HCT116 (cell line): ENCODE measurements around the gene LMO2. TPM values are rescaled to one million over a fixed set of nuclear protein-coding genes. Genes with fewer than 3 reads are reported as not detected.

Experiments
- ATAC-seq: fragments of 200-7000 bp; cut with Tn5 transposase; 2 replicates; pipeline ENCODE4 v1.9.1; 2020; ENCODE audit warnings: mild to moderate bottlenecking, moderate library complexity
- BruUV-seq: library from RNA; stranded (reverse); fragments of 400-500 nt; replicated peaks from 2 replicates; lab custom pipeline; 2021; lab: Mats Ljungman, UMichigan
- CTCF ChIA-PET: fragments of 300-600 bp; sonication (Branson Sonifier 250); formaldehyde crosslinking; loops from one replicate; lab custom pipeline; 2021; ENCODE audit warnings: antibody characterized with exemption; lab: Charles Lee
- POLR2A ChIA-PET: fragments of 300-600, 350-600 bp; sonication (Branson Sonifier 250); formaldehyde crosslinking; loops from one replicate; lab custom pipeline; 2021; ENCODE audit warnings: antibody characterized with exemption; lab: Charles Lee
- RAD21 ChIA-PET, 2 experiments: fragments of 300-600 bp; sonication (Branson Sonifier 250); formaldehyde crosslinking; loops; one replicate each; lab custom pipeline; 2023; ENCODE audit warnings: low total read pairs in 2 of 2; ENCODE audit not compliant: uncharacterized antibody in 2 of 2, unreplicated experiment in 2 of 2, low non-redundant PET in 1 of 2; lab: Charles Lee
- DNase-seq: peaks from one replicate; pipeline ENCODE4 v3.0.0-alpha.2; 2010; ENCODE audit warnings: low read depth, low spot score
- H2AFZ ChIP-seq: fragments of 200-600 bp; shearing (Covaris generic), sonication (generic); 2 replicates; pipeline ENCODE4 v1.6.1; 2017; ENCODE audit warnings: low read depth, mixed run types, mixed read lengths, antibody characterized with exemption, low read length; ENCODE audit not compliant: poor library complexity, severe bottlenecking
- H3K27ac ChIP-seq: 2 replicates; pipeline ENCODE4 v1.5.1; 2012; ENCODE audit warnings: low read depth, low read length
- H3K27me3 ChIP-seq: fragments of 200-600 bp; sonication (generic); 2 replicates; pipeline ENCODE4 v1.6.1; 2016; ENCODE audit warnings: mixed run types, low read length, mixed read lengths; ENCODE audit not compliant: insufficient read depth
- H3K36me3 ChIP-seq, 2 experiments: fragments of 200-500 bp in 1 of 2; fragments of 200-600 bp in 1 of 2; sonication (Bioruptor generic) in 1 of 2; sonication (generic) in 1 of 2; 2 replicates each; pipeline versions ENCODE4 v1.5.1 to v1.6.1; 2014 to 2016; ENCODE audit warnings: low read length in 2 of 2, inconsistent platforms in 1 of 2, mixed read lengths in 1 of 2, mixed run types in 1 of 2; ENCODE audit not compliant: insufficient read depth in 2 of 2, control insufficient read depth in 1 of 2
- H3K4me1 ChIP-seq, 2 experiments: fragments of 200-600 bp in 1 of 2; sonication (generic) in 1 of 2; 2 replicates each; pipeline versions ENCODE4 v1.5.1 to v1.6.1; 2012 to 2017; ENCODE audit warnings: low read length in 2 of 2, inconsistent platforms in 1 of 2, mild to moderate bottlenecking in 1 of 2, mixed read lengths in 1 of 2, mixed run types in 1 of 2, moderate library complexity in 1 of 2; ENCODE audit not compliant: insufficient read depth in 2 of 2, control insufficient read depth in 1 of 2
- H3K4me2 ChIP-seq: fragments of 200-600 bp; sonication (generic); 2 replicates; pipeline ENCODE4 v1.6.1; 2017; ENCODE audit warnings: mixed run types, low read length, mixed read lengths
- H3K4me3 ChIP-seq, 2 experiments: fragments of 200-600 bp in 1 of 2; sonication (generic) in 1 of 2; replicated peaks in 1 of 2; 2 replicates each; pipeline ENCODE4 v1.5.1; 2011 to 2016; ENCODE audit warnings: low read length in 2 of 2, control low read depth in 1 of 2, low read depth in 1 of 2, mild to moderate bottlenecking in 1 of 2, mixed read lengths in 1 of 2, mixed run types in 1 of 2
- H3K79me2 ChIP-seq: fragments of 200-600 bp; sonication (generic); 2 replicates; pipeline ENCODE4 v1.6.1; 2017; ENCODE audit warnings: mild to moderate bottlenecking, mixed run types, low read length, moderate library complexity, mixed read lengths; ENCODE audit not compliant: insufficient read depth
- H3K9ac ChIP-seq: fragments of 200-600 bp; sonication (generic); 2 replicates; pipeline ENCODE4 v1.6.1; 2016; ENCODE audit warnings: low read length, mixed read lengths
- H3K9me2 ChIP-seq: fragments of 200-600 bp; sonication (generic), shearing (Covaris generic); 2 replicates; pipeline ENCODE4 v1.6.1; 2017; ENCODE audit warnings: mixed run types, mild to moderate bottlenecking, moderate library complexity; ENCODE audit not compliant: insufficient read depth
- H3K9me3 ChIP-seq, 2 experiments: fragments of 200-500 bp in 1 of 2; fragments of 200-600 bp in 1 of 2; sonication (Bioruptor generic) in 1 of 2; sonication (generic) in 1 of 2; 2 replicates each; pipeline ENCODE4 v1.6.1; 2014 to 2017; ENCODE audit warnings: low read length in 2 of 2, mixed read lengths in 2 of 2, inconsistent platforms in 1 of 2, low read depth in 1 of 2, mild to moderate bottlenecking in 1 of 2, mixed run types in 1 of 2, moderate library complexity in 1 of 2; ENCODE audit not compliant: control insufficient read depth in 1 of 2, insufficient read depth in 1 of 2
- H4K20me1 ChIP-seq: fragments of 200-600 bp; sonication (generic), shearing (Covaris generic); 2 replicates; pipeline ENCODE4 v1.6.1; 2017; ENCODE audit warnings: mixed run types, mild to moderate bottlenecking, moderate library complexity; ENCODE audit not compliant: insufficient read depth
- CEBPB ChIP-seq: IDR thresholded peaks from 2 replicates; pipeline ENCODE4 v1.6.1; 2012; ENCODE audit warnings: low read depth
- ELF1 ChIP-seq: IDR thresholded peaks from 2 replicates; pipeline ENCODE4 v1.6.1; 2012; ENCODE audit warnings: low read depth, borderline replicate concordance
- EZH2phosphoT487 ChIP-seq: fragments of 200-600 bp; IDR thresholded peaks from 2 replicates; pipeline ENCODE4 v1.6.1; 2018; ENCODE audit warnings: antibody characterized with exemption, borderline replicate concordance
- JUND ChIP-seq: IDR thresholded peaks from 2 replicates; pipeline ENCODE4 v1.6.1; 2012
- RAD21 ChIP-seq: IDR thresholded peaks from 2 replicates; pipeline ENCODE4 v1.6.1; 2012; ENCODE audit warnings: low read depth, mild to moderate bottlenecking
- SIN3A ChIP-seq: IDR thresholded peaks from 2 replicates; pipeline ENCODE4 v1.6.1; 2012; ENCODE audit warnings: low read depth
- ZNF274 ChIP-seq: fragments of 200-500 bp; sonication (Bioruptor generic); IDR thresholded peaks from 2 replicates; pipeline ENCODE4 v1.6.1; 2014; ENCODE audit warnings: mild to moderate bottlenecking, low read depth, low read length, inconsistent platforms
- intact Hi-C: fragments of 100-400 bp; cut with micrococcal nuclease; formaldehyde crosslinking; loops from 2 replicates; pipeline ENCODE4 v1.10.0; 2022
- total RNA-seq: library from RNA; stranded (reverse); gene quantifications from one replicate; pipeline ENCODE4 v1.2.1, GENCODE V29; 2021; ENCODE audit not compliant: unreplicated experiment
- TF ChIP-seq, protein P1 (sequence below): IDR thresholded peaks from 2 replicates; pipeline ENCODE4 v1.6.1; 2012; ENCODE audit warnings: low read depth
- TF ChIP-seq, protein P2 (sequence below): IDR thresholded peaks from 2 replicates; pipeline ENCODE4 v1.6.1; 2012

Gene LMO2
- total RNA-seq, 1 experiment from 2014 or later = 2.8 TPM

DNA sequence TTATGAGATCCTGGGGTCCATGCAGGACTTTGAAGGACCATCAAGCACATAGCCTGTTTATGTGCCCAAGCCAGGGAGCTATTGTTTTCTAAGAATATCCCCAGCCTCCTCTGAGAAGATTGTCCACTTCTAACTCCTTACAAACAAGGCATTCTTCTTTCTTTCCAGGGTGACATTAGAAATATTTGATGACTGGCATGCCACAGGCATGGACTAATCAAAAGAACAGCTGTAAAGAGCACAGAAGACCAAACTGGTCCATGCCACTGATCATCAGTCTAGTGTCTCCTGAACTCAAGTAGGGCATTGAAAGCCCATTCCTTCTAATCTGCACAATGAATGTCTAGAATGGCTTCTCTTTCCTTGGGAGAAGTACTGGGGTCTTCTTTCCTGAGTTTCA, 24.9 kb upstream of the LMO2 start:
- CTCF ChIA-PET = no interaction called here
- intact Hi-C loops = no loop called here
- BruUV-seq = no TSS peak

DNA sequence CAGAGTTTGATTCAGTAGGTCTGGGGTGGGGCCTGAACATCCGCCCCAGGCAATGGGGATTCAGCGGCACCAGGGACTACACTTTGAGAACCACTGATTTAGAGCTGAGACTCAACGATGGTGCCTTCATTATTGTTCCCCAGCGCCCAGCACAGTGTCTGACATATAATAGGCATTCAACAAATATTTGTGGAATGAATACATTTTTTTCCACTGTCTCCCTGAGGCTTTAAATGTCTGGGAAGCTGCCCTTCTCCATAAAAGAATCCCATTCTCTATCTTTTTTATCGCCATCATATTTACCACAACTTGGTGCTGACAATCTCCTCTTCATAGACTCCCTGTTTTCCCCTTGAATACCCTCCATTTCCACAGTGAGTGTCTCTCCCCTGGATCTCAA, 23.6 kb upstream of the LMO2 start:
- H3K36me3 ChIP-seq = no peaks in the 10 kb centered on the region
- no peak for DNase-seq
- H3K27ac ChIP-seq = no peak overlapping the region
- H3K79me2 ChIP-seq = no peaks in the 10 kb centered on the region
- intact Hi-C loops = no loop called here
- TF ChIP-seq ZNF274 = no peak
- TF ChIP-seq, all 23 proteins: peak for 0
- Histone ChIP-seq H4K20me1 (no peaks in the 10 kb centered on the region), H3K9me2 (no peaks in the 10 kb centered on the region), H3K9me3 (no peaks in the 10 kb centered on the region), H2AFZ (no peak overlapping the region), H3K27me3 (no peaks in the 10 kb centered on the region), H3K4me2 (no peak overlapping the region), H3K9ac (no peak overlapping the region), H3K4me3 (no peak overlapping the region), H3K4me1 (peaks cover 5 to 10% of the 10 kb centered on the region in 2 experiments; a peak in 3 of 4 replicates)
- no TSS peak for BruUV-seq
- POLR2A ChIA-PET = no interaction called here
- CTCF ChIA-PET = no interaction called here
- ATAC-seq = no peak
- RAD21 ChIA-PET = no interaction called here

More for the DNA sequence above, 24.9 kb upstream of the LMO2 start:
- no peak for TF ChIP-seq CEBPB
- RAD21 ChIA-PET = no interaction called here
- Histone ChIP-seq H4K20me1 (no peaks in the 10 kb centered on the region), H3K9ac (no peak overlapping the region), H3K79me2 (no peaks in the 10 kb centered on the region), H3K9me3 (no peaks in the 10 kb centered on the region), H3K27me3 (no peaks in the 10 kb centered on the region), H3K27ac (no peak overlapping the region), H3K4me2 (no peak overlapping the region), H3K4me3 (no peak overlapping the region), H3K9me2 (no peaks in the 10 kb centered on the region), H3K4me1 (peaks cover 5 to 10% of the 10 kb centered on the region in 2 experiments; a peak in 3 of 4 replicates), H2AFZ (no peak overlapping the region), H3K36me3 (no peaks in the 10 kb centered on the region)
- no peak for ATAC-seq
- DNase-seq = no peak
- POLR2A ChIA-PET = no interaction called here

DNA sequence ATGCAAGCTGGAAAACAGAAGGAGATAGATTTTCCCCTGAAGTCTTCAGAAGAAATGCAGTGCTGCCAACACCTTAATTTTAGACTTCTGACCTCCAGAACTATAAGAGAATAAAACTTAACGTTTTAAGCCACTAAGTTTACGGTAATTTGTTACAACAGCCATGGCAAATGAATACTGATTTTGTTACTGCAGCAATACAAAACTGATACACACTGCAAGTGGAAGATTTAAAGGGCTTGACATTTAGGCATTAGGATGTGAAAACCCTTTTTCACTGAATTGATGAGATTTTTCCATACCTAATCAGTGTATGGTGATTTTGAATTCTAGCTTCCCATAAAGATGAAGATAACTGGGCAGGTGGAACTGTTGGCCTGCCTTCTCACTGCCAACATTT, 22.1 kb upstream of the LMO2 start:
- ChIA-PET RAD21 (no interaction called here), POLR2A (no interaction called here), CTCF (no interaction called here)
- Histone ChIP-seq H3K9ac (no peak overlapping the region), H3K9me2 (no peaks in the 10 kb centered on the region), H3K4me1 (peaks cover 5 to 10% of the 10 kb centered on the region in 2 experiments; a peak in 3 of 4 replicates), H3K4me2 (no peak overlapping the region), H3K27me3 (no peaks in the 10 kb centered on the region), H3K36me3 (no peaks in the 10 kb centered on the region), H2AFZ (no peak overlapping the region), H3K79me2 (no peaks in the 10 kb centered on the region), H4K20me1 (no peaks in the 10 kb centered on the region), H3K9me3 (no peaks in the 10 kb centered on the region), H3K4me3 (no peak overlapping the region), H3K27ac (no peak overlapping the region)
- ATAC-seq (no peak), DNase-seq (no peak)
- BruUV-seq = no TSS peak
- intact Hi-C loops = no loop called here
- TF ChIP-seq JUND (no peak), ELF1 (no peak), SIN3A (no peak), EZH2phosphoT487 (no peak), RAD21 (no peak), CEBPB (no peak)
- TF ChIP-seq, protein P1, sequence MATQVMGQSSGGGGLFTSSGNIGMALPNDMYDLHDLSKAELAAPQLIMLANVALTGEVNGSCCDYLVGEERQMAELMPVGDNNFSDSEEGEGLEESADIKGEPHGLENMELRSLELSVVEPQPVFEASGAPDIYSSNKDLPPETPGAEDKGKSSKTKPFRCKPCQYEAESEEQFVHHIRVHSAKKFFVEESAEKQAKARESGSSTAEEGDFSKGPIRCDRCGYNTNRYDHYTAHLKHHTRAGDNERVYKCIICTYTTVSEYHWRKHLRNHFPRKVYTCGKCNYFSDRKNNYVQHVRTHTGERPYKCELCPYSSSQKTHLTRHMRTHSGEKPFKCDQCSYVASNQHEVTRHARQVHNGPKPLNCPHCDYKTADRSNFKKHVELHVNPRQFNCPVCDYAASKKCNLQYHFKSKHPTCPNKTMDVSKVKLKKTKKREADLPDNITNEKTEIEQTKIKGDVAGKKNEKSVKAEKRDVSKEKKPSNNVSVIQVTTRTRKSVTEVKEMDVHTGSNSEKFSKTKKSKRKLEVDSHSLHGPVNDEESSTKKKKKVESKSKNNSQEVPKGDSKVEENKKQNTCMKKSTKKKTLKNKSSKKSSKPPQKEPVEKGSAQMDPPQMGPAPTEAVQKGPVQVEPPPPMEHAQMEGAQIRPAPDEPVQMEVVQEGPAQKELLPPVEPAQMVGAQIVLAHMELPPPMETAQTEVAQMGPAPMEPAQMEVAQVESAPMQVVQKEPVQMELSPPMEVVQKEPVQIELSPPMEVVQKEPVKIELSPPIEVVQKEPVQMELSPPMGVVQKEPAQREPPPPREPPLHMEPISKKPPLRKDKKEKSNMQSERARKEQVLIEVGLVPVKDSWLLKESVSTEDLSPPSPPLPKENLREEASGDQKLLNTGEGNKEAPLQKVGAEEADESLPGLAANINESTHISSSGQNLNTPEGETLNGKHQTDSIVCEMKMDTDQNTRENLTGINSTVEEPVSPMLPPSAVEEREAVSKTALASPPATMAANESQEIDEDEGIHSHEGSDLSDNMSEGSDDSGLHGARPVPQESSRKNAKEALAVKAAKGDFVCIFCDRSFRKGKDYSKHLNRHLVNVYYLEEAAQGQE = no peak
- TF ChIP-seq, protein P2, sequence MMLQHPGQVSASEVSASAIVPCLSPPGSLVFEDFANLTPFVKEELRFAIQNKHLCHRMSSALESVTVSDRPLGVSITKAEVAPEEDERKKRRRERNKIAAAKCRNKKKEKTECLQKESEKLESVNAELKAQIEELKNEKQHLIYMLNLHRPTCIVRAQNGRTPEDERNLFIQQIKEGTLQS = no peak
